HEK293T (cell line): ENCODE measurements around the gene TCEANC2.

Source experiments
- HDGF ChIP-seq: fragments of 450-650 bp; IDR thresholded peaks from 2 replicates; pipeline ENCODE4 v1.6.1; 2017; ENCODE audit warnings: antibody characterized with exemption, borderline replicate concordance
- TF ChIP-seq, protein P1 (sequence below): fragments of 450-650 bp; IDR thresholded peaks from 2 replicates; pipeline ENCODE4 v1.6.1; 2016

DNA sequence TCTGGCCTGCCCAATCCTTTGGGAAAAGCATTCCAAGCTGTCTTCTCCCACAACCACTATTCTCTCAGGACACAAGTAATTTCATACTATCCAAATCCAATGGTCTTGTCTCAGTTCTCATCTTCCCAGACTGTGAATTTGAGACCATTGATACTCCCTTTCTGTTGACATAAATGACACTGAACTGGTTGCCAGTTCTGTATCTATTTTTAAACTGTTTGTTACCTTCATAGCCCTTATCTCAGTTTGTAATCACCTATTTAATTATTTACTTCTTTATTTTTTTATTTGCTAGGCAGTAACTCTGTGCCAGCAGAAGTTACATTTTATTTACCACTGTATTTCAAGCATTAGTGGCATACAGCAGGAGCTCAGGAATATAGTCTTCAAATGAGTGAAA is 24.0 kb downstream of the TCEANC2 start:
- TF ChIP-seq, protein P1, sequence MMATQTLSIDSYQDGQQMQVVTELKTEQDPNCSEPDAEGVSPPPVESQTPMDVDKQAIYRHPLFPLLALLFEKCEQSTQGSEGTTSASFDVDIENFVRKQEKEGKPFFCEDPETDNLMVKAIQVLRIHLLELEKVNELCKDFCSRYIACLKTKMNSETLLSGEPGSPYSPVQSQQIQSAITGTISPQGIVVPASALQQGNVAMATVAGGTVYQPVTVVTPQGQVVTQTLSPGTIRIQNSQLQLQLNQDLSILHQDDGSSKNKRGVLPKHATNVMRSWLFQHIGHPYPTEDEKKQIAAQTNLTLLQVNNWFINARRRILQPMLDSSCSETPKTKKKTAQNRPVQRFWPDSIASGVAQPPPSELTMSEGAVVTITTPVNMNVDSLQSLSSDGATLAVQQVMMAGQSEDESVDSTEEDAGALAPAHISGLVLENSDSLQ = no peak
- no peak for TF ChIP-seq HDGF
